Naive thymus-derived CD4-positive, alpha-beta T cell (primary cell): ENCODE data around the gene ZBP1. TPM values are rescaled to one million over a fixed set of nuclear protein-coding genes. Genes with fewer than 3 reads are reported as not detected.

ENCODE experiments used
- ATAC-seq: fragments of 150-1000 bp; cut with Tn5 transposase; 2 replicates; pipeline ENCODE4 v1.10.0; 2021; ENCODE audit warnings: mild to moderate bottlenecking, moderate library complexity
- CTCF ChIA-PET: fragments of 350-600 bp; sonication (Branson Sonifier 250); formaldehyde crosslinking; loops from one replicate; lab custom pipeline; 2021; ENCODE audit warnings: antibody characterized with exemption; lab: Charles Lee
- POLR2A ChIA-PET: fragments of 350-600 bp; sonication (Branson Sonifier 250); formaldehyde crosslinking; loops from one replicate; lab custom pipeline; 2021; ENCODE audit warnings: antibody characterized with exemption, inconsistent platforms; lab: Charles Lee
- DNase-seq, 9 donors: peaks; one replicate each; pipeline versions ENCODE4 v3.0.0 to v3.0.0-alpha.2; 2020 to 2022; ENCODE audit warnings: mixed read lengths in 1 of 9
- H3K27ac ChIP-seq: one replicate; pipeline ENCODE4 v1.7.0; 2013; ENCODE audit warnings: mild to moderate bottlenecking, low read depth, low read length, moderate library complexity
- H3K27me3 ChIP-seq, 2 donors: one replicate each; pipeline ENCODE4 v1.7.0; 2013; ENCODE audit warnings: low read length in 2 of 2, mild to moderate bottlenecking in 2 of 2, moderate library complexity in 2 of 2; ENCODE audit not compliant: control insufficient read depth in 2 of 2, insufficient read depth in 2 of 2
- H3K36me3 ChIP-seq, 3 experiments: 1 replicate in 2 of 3; 2 replicates in 1 of 3; pipeline ENCODE4 v1.7.0; 2013; ENCODE audit warnings: low read length in 3 of 3, mild to moderate bottlenecking in 3 of 3, moderate library complexity in 1 of 3; ENCODE audit not compliant: insufficient read depth in 3 of 3, control insufficient read depth in 2 of 3
- H3K4me1 ChIP-seq, 2 donors: one replicate each; pipeline ENCODE4 v1.7.0; 2013; ENCODE audit warnings: low read length in 2 of 2, mild to moderate bottlenecking in 2 of 2, moderate library complexity in 1 of 2; ENCODE audit not compliant: control insufficient read depth in 2 of 2, insufficient read depth in 2 of 2
- H3K4me3 ChIP-seq: 2 replicates; pipeline ENCODE4 v1.7.0; 2013; ENCODE audit warnings: mild to moderate bottlenecking, low read length
- H3K9me3 ChIP-seq, 3 experiments: 1 replicate in 2 of 3; 2 replicates in 1 of 3; pipeline ENCODE4 v1.7.0; 2013; ENCODE audit warnings: low read length in 3 of 3; ENCODE audit not compliant: control insufficient read depth in 2 of 3
- H3K27ac Mint-ChIP-seq, 9 donors: one replicate each; pipeline ENCODE4 v1.8.0; 2020 to 2022; ENCODE audit warnings: mixed read lengths in 9 of 9, mild to moderate bottlenecking in 8 of 9, moderate library complexity in 5 of 9, inconsistent platforms in 2 of 9
- H3K27me3 Mint-ChIP-seq, 5 donors: one replicate each; pipeline ENCODE4 v1.8.0; 2021 to 2022; ENCODE audit warnings: mixed read lengths in 5 of 5, mild to moderate bottlenecking in 1 of 5
- H3K36me3 Mint-ChIP-seq, 5 donors: one replicate each; pipeline ENCODE4 v1.8.0; 2020 to 2022; ENCODE audit warnings: mixed read lengths in 5 of 5, mild to moderate bottlenecking in 3 of 5, inconsistent platforms in 1 of 5
- H3K4me1 Mint-ChIP-seq, 7 donors: one replicate each; pipeline ENCODE4 v1.8.0; 2020 to 2022; ENCODE audit warnings: mixed read lengths in 7 of 7, mild to moderate bottlenecking in 3 of 7, inconsistent platforms in 1 of 7
- H3K4me3 Mint-ChIP-seq, 10 donors: one replicate each; pipeline ENCODE4 v1.8.0; 2020 to 2022; ENCODE audit warnings: mild to moderate bottlenecking in 10 of 10, mixed read lengths in 10 of 10, moderate library complexity in 6 of 10, inconsistent platforms in 2 of 10
- H3K9me3 Mint-ChIP-seq, 11 donors: one replicate each; pipeline ENCODE4 v1.8.0; 2020 to 2022; ENCODE audit warnings: mixed read lengths in 11 of 11, mild to moderate bottlenecking in 4 of 11, inconsistent platforms in 1 of 11, moderate library complexity in 1 of 11
- intact Hi-C, 2 donors: fragments of 100-400 bp; cut with micrococcal nuclease; formaldehyde crosslinking; loops; one replicate each; pipeline ENCODE4 v1.15.1; 2023
- polyA plus RNA-seq, 2 donors: library from polyadenylated mRNA; unstranded; fragments of 300-500 nt; fragmentation: Illumina TruSeq; gene quantifications; one replicate each; pipeline ENCODE4 v1.2.3, GENCODE V29; 2021
- total RNA-seq, 6 experiments: library from RNA in 5 of 6; stranded (reverse) in 5 of 6; gene quantifications; 1 replicate in 5 of 6; 2 replicates in 1 of 6; pipeline ENCODE4 v1.2.3 and lab custom pipeline; 2021 to 2026

Gene ZBP1
- total and polyA plus RNA-seq, 7 experiments from 2014 or later, result 5.9 to 27.9 (median 10.4) TPM

- ATAC-seq (no peak), DNase-seq (peak in 1 of 9 donors; percentile 15)
- no peak overlapping the region for H3K27ac ChIP-seq
- ChIA-PET POLR2A (no interaction called here), CTCF (interaction anchor here (0.6 to 1.4 kb wide), 2 partner anchors 26 to 1227 kb away, joined by 4 to 6 read pairs; no protein-coding TSS in a partner anchor)
- intact Hi-C loops, result no loop called here
- H3K27me3 ChIP-seq, result no peaks in the 10 kb centered on the region
- no peaks in the 10 kb centered on the region for H3K9me3 ChIP-seq
- Mint-ChIP-seq H3K27ac (peak overlapping the region in 1 of 9 donors; percentile 46), H3K36me3 (peaks cover 0 to 7% (median 0%) of the 10 kb centered on the region in 5 donors), H3K9me3 (peaks cover 0 to 7% (median 0%) of the 10 kb centered on the region in 11 donors), H3K4me3 (no peak overlapping the region), H3K4me1 (peaks cover 11 to 47% (median 34%) of the 10 kb centered on the region in 7 donors), H3K27me3 (peaks cover 0 to 1% (median 0%) of the 10 kb centered on the region in 5 donors)
- no peak overlapping the region for H3K4me3 ChIP-seq
- peaks cover 0 to 10% (median 0%) of the 10 kb centered on the region in 3 experiments for H3K36me3 ChIP-seq
- peaks cover 13 to 17% of the 10 kb centered on the region in 2 donors for H3K4me1 ChIP-seq
These were observed 35.6 kb upstream of the ZBP1 start for GRCh38 chr20:57655809-57656155.

- H3K36me3 ChIP-seq, result peaks cover 0 to 10% (median 0%) of the 10 kb centered on the region in 3 experiments
- POLR2A ChIA-PET, result interaction anchor here (2.4 kb wide), 1 partner anchor 26 kb away, joined by 14 read pairs; no protein-coding TSS in a partner anchor
These were observed 35.0 kb upstream of the ZBP1 start for GRCh38 chr20:57654998-57655808.

GRCh38 chr20:57654363-57654997 lies 34.3 kb upstream of the ZBP1 start:
- Mint-ChIP-seq H3K4me3 (peak overlapping the region in 3 of 10 donors; percentile 2 to 46 (median 19)), H3K4me1 (peaks cover 14 to 42% (median 34%) of the 10 kb centered on the region in 7 donors), H3K27ac (peak overlapping the region in 5 of 9 donors; percentile 19 to 92 (median 56)), H3K9me3 (peaks cover 0 to 2% (median 0%) of the 10 kb centered on the region in 11 donors), H3K27me3 (peaks cover 0 to 11% (median 0%) of the 10 kb centered on the region in 5 donors), H3K36me3 (peaks cover 0 to 12% (median 0%) of the 10 kb centered on the region in 5 donors)
- peak; percentile 80 for ATAC-seq
- peak in 8 of 9 donors; percentile 26 to 68 (median 59) for DNase-seq
- POLR2A ChIA-PET, result interaction anchor here (0.7 to 2.4 kb wide), 4 partner anchors 21 to 35 kb away, joined by 3 to 14 read pairs (median 4); partner anchors contain the start of gene ZBP1
- CTCF ChIA-PET, result interaction anchor here (0.6 to 3.5 kb wide), 18 partner anchors 10 to 527 kb away, joined by 3 to 23 read pairs (median 4); partner anchors contain the start of gene ZBP1
- H3K27ac ChIP-seq, result no peak overlapping the region
- no peaks in the 10 kb centered on the region for H3K9me3 ChIP-seq
- intact Hi-C loops, result loop anchor here (1.0 kb wide), 7 partner anchors 25 to 555 kb away; partner anchors contain the start of gene PMEPA1 (in 1 of the 2)
- peaks cover 0 to 10% (median 0%) of the 10 kb centered on the region in 3 experiments for H3K36me3 ChIP-seq
- H3K4me1 ChIP-seq, result peaks cover 13 to 17% of the 10 kb centered on the region in 2 donors
- no peak overlapping the region for H3K4me3 ChIP-seq
- H3K27me3 ChIP-seq, result no peaks in the 10 kb centered on the region

More at GRCh38 chr20:57654998-57655808, 35.0 kb upstream of the ZBP1 start:
- intact Hi-C loops, result loop anchor here (1.0 kb wide), 7 partner anchors 26 to 554 kb away; partner anchors contain the start of gene PMEPA1 (in 1 of the 2)
- ATAC-seq (no peak), DNase-seq (peak in 1 of 9 donors; percentile 16)
- Mint-ChIP-seq H3K36me3 (peaks cover 0 to 11% (median 0%) of the 10 kb centered on the region in 5 donors), H3K4me1 (peaks cover 13 to 42% (median 34%) of the 10 kb centered on the region in 7 donors), H3K4me3 (no peak overlapping the region), H3K9me3 (peaks cover 0 to 2% (median 0%) of the 10 kb centered on the region in 11 donors), H3K27me3 (peaks cover 0 to 7% (median 0%) of the 10 kb centered on the region in 5 donors), H3K27ac (peak overlapping the region in 2 of 9 donors; percentile 37 to 46)
- CTCF ChIA-PET, result interaction anchor here (0.6 to 2.8 kb wide), 9 partner anchors 12 to 1227 kb away, joined by 3 to 12 read pairs (median 4); partner anchors contain the start of gene ZBP1
- Histone ChIP-seq H3K27ac (no peak overlapping the region), H3K9me3 (no peaks in the 10 kb centered on the region), H3K4me3 (no peak overlapping the region), H3K27me3 (no peaks in the 10 kb centered on the region), H3K4me1 (peaks cover 13 to 17% of the 10 kb centered on the region in 2 donors)

GRCh38 chr20:57653910-57654309 lies 33.7 kb upstream of the ZBP1 start:
- no peak for ATAC-seq
- ChIA-PET POLR2A (interaction anchor here (0.7 to 2.4 kb wide), 4 partner anchors 20 to 34 kb away, joined by 3 to 14 read pairs (median 4); partner anchors contain the start of gene ZBP1), CTCF (interaction anchor here (0.6 to 3.5 kb wide), 14 partner anchors 9 to 526 kb away, joined by 3 to 23 read pairs (median 4); partner anchors contain the start of gene ZBP1)
- H3K4me1 ChIP-seq, result peaks cover 13 to 17% of the 10 kb centered on the region in 2 donors
- H3K4me3 Mint-ChIP-seq, result no peak overlapping the region
- H3K4me1 Mint-ChIP-seq, result peaks cover 14 to 37% (median 29%) of the 10 kb centered on the region in 7 donors
- peaks cover 0 to 10% (median 0%) of the 10 kb centered on the region in 3 experiments for H3K36me3 ChIP-seq
- H3K27ac Mint-ChIP-seq, result peak overlapping the region in 1 of 9 donors; percentile 59
- H3K27ac ChIP-seq, result no peak overlapping the region
- H3K4me3 ChIP-seq, result no peak overlapping the region
- intact Hi-C loops, result loop anchor here (1.0 kb wide), 7 partner anchors 25 to 555 kb away; partner anchors contain the start of gene PMEPA1 (in 1 of the 2)
- DNase-seq, result no peak
- no peaks in the 10 kb centered on the region for H3K9me3 ChIP-seq
- H3K36me3 Mint-ChIP-seq, result peaks cover 0 to 12% (median 0%) of the 10 kb centered on the region in 5 donors
- H3K27me3 ChIP-seq, result no peaks in the 10 kb centered on the region
- H3K27me3 Mint-ChIP-seq, result peaks cover 0 to 12% (median 0%) of the 10 kb centered on the region in 5 donors
- peaks cover 0 to 2% (median 0%) of the 10 kb centered on the region in 11 donors for H3K9me3 Mint-ChIP-seq

- Mint-ChIP-seq H3K36me3 (peaks cover 0 to 12% (median 0%) of the 10 kb centered on the region in 5 donors), H3K9me3 (peaks cover 0 to 2% (median 0%) of the 10 kb centered on the region in 11 donors), H3K27me3 (peaks cover 0 to 16% (median 0%) of the 10 kb centered on the region in 5 donors), H3K4me3 (no peak overlapping the region), H3K27ac (peak overlapping the region in 1 of 9 donors; percentile 36), H3K4me1 (peaks cover 14 to 37% (median 26%) of the 10 kb centered on the region in 7 donors)
- Histone ChIP-seq H3K4me3 (no peak overlapping the region), H3K4me1 (peaks cover 13 to 16% of the 10 kb centered on the region in 2 donors), H3K27ac (no peak overlapping the region), H3K9me3 (no peaks in the 10 kb centered on the region), H3K27me3 (no peaks in the 10 kb centered on the region), H3K36me3 (peaks cover 0 to 10% (median 0%) of the 10 kb centered on the region in 3 experiments)
- intact Hi-C loops, result no loop called here
- POLR2A ChIA-PET, result interaction anchor here (1.2 to 2.4 kb wide), 3 partner anchors 25 to 34 kb away, joined by 3 to 14 read pairs (median 6); partner anchors contain the start of gene ZBP1
- DNase-seq, result peak in 1 of 9 donors; percentile 13
- CTCF ChIA-PET, result interaction anchor here (0.9 to 3.5 kb wide), 12 partner anchors 9 to 526 kb away, joined by 3 to 23 read pairs (median 4); partner anchors contain the start of gene ZBP1
- ATAC-seq, result no peak
These were observed 33.3 kb upstream of the ZBP1 start for GRCh38 chr20:57653546-57653900.
